HEK293 (cell line): Measurements from ENCODE around the gene TTC31.

Experiments used
- CTCF ChIA-PET: fragments of 350-600 bp; formaldehyde crosslinking; extraction: SDS; loops from one replicate; lab custom pipeline; 2021; ENCODE audit warnings: antibody characterized with exemption; lab: Yijun Ruan, JAX
- POLR2A ChIA-PET: fragments of 300-600 bp; formaldehyde crosslinking; extraction: SDS; loops from one replicate; lab custom pipeline; 2020; ENCODE audit warnings: antibody characterized with exemption, inconsistent platforms; lab: Yijun Ruan, JAX
- H3K27ac ChIP-seq: fragments of 200-500 bp; sonication (Bioruptor generic); 2 replicates; pipeline ENCODE4 v1.5.1; 2014; ENCODE audit warnings: low read depth, low read length, control low read depth, inconsistent platforms; ENCODE audit errors: extremely low read depth
- H3K36me3 ChIP-seq, 2 experiments: fragments of 200-500 bp in 1 of 2; sonication (Bioruptor generic) in 1 of 2; 1 replicate in 1 of 2; 2 replicates in 1 of 2; pipeline ENCODE4 v1.5.1; 2014 to 2017; ENCODE audit warnings: inconsistent platforms in 2 of 2, low read length in 2 of 2; ENCODE audit not compliant: control insufficient read depth in 2 of 2, insufficient read depth in 1 of 2
- H3K4me1 ChIP-seq: fragments of 200-500 bp; sonication (Bioruptor generic); 2 replicates; pipeline ENCODE4 v1.5.1; 2014; ENCODE audit warnings: mild to moderate bottlenecking, low read length, inconsistent platforms; ENCODE audit not compliant: control insufficient read depth, insufficient read depth
- H3K4me3 ChIP-seq: 2 replicates; pipeline ENCODE4 v1.5.1; 2011; ENCODE audit warnings: low read depth, mild to moderate bottlenecking, control low read depth, low read length, moderate library complexity
- H3K9me3 ChIP-seq: fragments of 200-500 bp; sonication (Bioruptor generic); 2 replicates; pipeline ENCODE4 v1.5.1; 2014; ENCODE audit warnings: low read depth, low read length, inconsistent platforms; ENCODE audit not compliant: control insufficient read depth, insufficient read depth
- MZF1 ChIP-seq: fragments of 450-650 bp; formaldehyde crosslinking; IDR thresholded peaks from 2 replicates; pipeline ENCODE4 v1.5.1; 2017; ENCODE audit warnings: missing biosample characterization, missing genetic modification characterization, borderline replicate concordance
- SP2 ChIP-seq: fragments of 450-650 bp; formaldehyde crosslinking; IDR thresholded peaks from 2 replicates; pipeline ENCODE4 v1.5.1; 2016; ENCODE audit warnings: missing biosample characterization, missing genetic modification characterization
- SP3 ChIP-seq: fragments of 450-650 bp; formaldehyde crosslinking; IDR thresholded peaks from 2 replicates; pipeline ENCODE4 v1.5.1; 2016; ENCODE audit warnings: missing biosample characterization, missing genetic modification characterization
- ZNF214 ChIP-seq: fragments of 450-650 bp; formaldehyde crosslinking; IDR thresholded peaks from 2 replicates; pipeline ENCODE4 v1.5.1; 2017; ENCODE audit warnings: missing biosample characterization, mild to moderate bottlenecking, missing genetic modification characterization, borderline replicate concordance
- ZNF335 ChIP-seq: fragments of 450-650 bp; formaldehyde crosslinking; conservative IDR thresholded peaks from 2 replicates; pipeline ENCODE4 v1.5.1; 2016; ENCODE audit warnings: missing biosample characterization, missing genetic modification characterization
- ZNF513 ChIP-seq: fragments of 450-650 bp; IDR thresholded peaks from 2 replicates; pipeline ENCODE4 v1.5.1; 2018; ENCODE audit warnings: missing biosample characterization, missing genetic modification characterization
- TF ChIP-seq, protein P1 (sequence below): fragments of 450-650 bp; formaldehyde crosslinking; IDR thresholded peaks from 2 replicates; pipeline ENCODE4 v1.5.1; 2016; ENCODE audit warnings: missing biosample characterization, missing genetic modification characterization
- TF ChIP-seq, protein P2 (sequence below): fragments of 450-650 bp; formaldehyde crosslinking; IDR thresholded peaks from 2 replicates; pipeline ENCODE4 v1.5.1; 2016; ENCODE audit warnings: missing biosample characterization, missing genetic modification characterization, borderline replicate concordance
- TF ChIP-seq, protein P3 (sequence below): fragments of 450-650 bp; formaldehyde crosslinking; IDR thresholded peaks from 2 replicates; pipeline ENCODE4 v1.5.1; 2016; ENCODE audit warnings: missing biosample characterization, missing genetic modification characterization, low read depth
- TF ChIP-seq, protein P4 (sequence below): fragments of 450-650 bp; formaldehyde crosslinking; IDR thresholded peaks from 2 replicates; pipeline ENCODE4 v1.5.1; 2017; ENCODE audit warnings: missing biosample characterization, missing genetic modification characterization

TTC31 gene

GRCh38 chr2:74454654-74455511, 28.0 kb upstream of the TTC31 start, which contains the start of gene INO80B (continued):
- TF ChIP-seq, protein P1, sequence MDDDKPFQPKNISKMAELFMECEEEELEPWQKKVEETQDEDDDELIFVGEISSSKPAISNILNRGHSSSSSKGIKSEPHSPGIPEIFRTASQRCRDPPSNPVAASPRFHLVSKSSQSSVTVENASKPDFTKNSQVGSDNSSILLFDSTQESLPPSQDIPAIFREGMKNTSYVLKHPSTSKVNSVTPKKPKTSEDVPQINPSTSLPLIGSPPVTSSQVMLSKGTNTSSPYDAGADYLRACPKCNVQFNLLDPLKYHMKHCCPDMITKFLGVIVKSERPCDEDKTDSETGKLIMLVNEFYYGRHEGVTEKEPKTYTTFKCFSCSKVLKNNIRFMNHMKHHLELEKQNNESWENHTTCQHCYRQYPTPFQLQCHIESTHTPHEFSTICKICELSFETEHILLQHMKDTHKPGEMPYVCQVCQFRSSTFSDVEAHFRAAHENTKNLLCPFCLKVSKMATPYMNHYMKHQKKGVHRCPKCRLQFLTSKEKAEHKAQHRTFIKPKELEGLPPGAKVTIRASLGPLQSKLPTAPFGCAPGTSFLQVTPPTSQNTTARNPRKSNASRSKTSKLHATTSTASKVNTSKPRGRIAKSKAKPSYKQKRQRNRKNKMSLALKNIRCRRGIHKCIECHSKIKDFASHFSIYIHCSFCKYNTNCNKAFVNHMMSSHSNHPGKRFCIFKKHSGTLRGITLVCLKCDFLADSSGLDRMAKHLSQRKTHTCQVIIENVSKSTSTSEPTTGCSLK (tag by site-specific recombination), result no peak
- no peak for TF ChIP-seq MZF1 (tag by site-specific recombination)
- TF ChIP-seq, protein P2, sequence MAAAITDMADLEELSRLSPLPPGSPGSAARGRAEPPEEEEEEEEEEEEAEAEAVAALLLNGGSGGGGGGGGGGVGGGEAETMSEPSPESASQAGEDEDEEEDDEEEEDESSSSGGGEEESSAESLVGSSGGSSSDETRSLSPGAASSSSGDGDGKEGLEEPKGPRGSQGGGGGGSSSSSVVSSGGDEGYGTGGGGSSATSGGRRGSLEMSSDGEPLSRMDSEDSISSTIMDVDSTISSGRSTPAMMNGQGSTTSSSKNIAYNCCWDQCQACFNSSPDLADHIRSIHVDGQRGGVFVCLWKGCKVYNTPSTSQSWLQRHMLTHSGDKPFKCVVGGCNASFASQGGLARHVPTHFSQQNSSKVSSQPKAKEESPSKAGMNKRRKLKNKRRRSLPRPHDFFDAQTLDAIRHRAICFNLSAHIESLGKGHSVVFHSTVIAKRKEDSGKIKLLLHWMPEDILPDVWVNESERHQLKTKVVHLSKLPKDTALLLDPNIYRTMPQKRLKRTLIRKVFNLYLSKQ (tag by site-specific recombination), result no peak
- TF ChIP-seq, protein P3, sequence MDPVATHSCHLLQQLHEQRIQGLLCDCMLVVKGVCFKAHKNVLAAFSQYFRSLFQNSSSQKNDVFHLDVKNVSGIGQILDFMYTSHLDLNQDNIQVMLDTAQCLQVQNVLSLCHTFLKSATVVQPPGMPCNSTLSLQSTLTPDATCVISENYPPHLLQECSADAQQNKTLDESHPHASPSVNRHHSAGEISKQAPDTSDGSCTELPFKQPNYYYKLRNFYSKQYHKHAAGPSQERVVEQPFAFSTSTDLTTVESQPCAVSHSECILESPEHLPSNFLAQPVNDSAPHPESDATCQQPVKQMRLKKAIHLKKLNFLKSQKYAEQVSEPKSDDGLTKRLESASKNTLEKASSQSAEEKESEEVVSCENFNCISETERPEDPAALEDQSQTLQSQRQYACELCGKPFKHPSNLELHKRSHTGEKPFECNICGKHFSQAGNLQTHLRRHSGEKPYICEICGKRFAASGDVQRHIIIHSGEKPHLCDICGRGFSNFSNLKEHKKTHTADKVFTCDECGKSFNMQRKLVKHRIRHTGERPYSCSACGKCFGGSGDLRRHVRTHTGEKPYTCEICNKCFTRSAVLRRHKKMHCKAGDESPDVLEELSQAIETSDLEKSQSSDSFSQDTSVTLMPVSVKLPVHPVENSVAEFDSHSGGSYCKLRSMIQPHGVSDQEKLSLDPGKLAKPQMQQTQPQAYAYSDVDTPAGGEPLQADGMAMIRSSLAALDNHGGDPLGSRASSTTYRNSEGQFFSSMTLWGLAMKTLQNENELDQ (tag by site-specific recombination), result no peak

DNA sequence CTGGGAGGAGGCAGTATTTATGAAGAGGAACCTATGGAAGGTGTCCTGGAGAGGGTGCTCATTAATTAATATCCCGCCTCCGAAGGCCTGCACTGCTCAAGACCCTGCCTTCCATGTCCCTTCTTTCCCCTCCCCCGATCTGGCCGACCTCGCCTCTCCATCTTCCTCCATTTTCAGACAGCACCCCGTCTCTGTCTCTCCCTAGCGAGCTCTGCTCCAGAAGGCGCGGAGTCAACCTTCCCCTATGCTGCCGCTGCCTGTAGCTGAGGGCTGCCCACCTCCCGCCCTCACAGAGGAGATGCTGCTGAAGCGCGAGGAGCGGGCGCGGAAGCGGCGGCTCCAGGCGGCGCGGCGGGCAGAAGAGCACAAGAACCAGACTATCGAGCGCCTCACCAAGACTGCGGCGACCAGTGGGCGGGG, 25.7 kb upstream of the TTC31 start:
- H3K4me1 ChIP-seq, result peaks cover 5% of the 10 kb centered on the region
- peak overlapping the region; percentile 96 for H3K27ac ChIP-seq
- CTCF ChIA-PET, result interaction anchor here (0.6 to 1.6 kb wide), 7 partner anchors 10 to 122 kb away, joined by 3 to 6 read pairs (median 4); partner anchors contain the start of genes CCDC142 and TTC31
- peak overlapping the region; percentile 60 for H3K4me3 ChIP-seq
- peak; percentile 47; the same call in 1 of the 2 replicates for TF ChIP-seq SP3
- TF ChIP-seq SP2 (tag by site-specific recombination), result peak; percentile 67
- TF ChIP-seq ZNF513 (tag by site-specific recombination), result no peak
- TF ChIP-seq, protein P4, sequence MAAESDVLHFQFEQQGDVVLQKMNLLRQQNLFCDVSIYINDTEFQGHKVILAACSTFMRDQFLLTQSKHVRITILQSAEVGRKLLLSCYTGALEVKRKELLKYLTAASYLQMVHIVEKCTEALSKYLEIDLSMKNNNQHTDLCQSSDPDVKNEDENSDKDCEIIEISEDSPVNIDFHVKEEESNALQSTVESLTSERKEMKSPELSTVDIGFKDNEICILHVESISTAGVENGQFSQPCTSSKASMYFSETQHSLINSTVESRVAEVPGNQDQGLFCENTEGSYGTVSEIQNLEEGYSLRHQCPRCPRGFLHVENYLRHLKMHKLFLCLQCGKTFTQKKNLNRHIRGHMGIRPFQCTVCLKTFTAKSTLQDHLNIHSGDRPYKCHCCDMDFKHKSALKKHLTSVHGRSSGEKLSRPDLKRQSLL (tag by site-specific recombination), result 0 out of 2 replicates have a peak, but pooled peaks have one; percentile 49
- TF ChIP-seq ZNF214 (tag by site-specific recombination), result no peak
- peak; percentile 86 for TF ChIP-seq ZNF335 (tag by site-specific recombination)
- POLR2A ChIA-PET, result interaction anchor here (0.7 to 3.8 kb wide), 12 partner anchors 8 to 1223 kb away, joined by 3 to 37 read pairs (median 3); partner anchors contain the start of genes CCDC142, CCT7, MOGS and PCGF1
- peaks cover 0 to 23% of the 10 kb centered on the region in 2 experiments; a peak in 1 of 3 replicates for H3K36me3 ChIP-seq
- no peaks in the 10 kb centered on the region for H3K9me3 ChIP-seq
